ENCODE data around the gene CIAO2A.

CIAO2A gene

DNA sequence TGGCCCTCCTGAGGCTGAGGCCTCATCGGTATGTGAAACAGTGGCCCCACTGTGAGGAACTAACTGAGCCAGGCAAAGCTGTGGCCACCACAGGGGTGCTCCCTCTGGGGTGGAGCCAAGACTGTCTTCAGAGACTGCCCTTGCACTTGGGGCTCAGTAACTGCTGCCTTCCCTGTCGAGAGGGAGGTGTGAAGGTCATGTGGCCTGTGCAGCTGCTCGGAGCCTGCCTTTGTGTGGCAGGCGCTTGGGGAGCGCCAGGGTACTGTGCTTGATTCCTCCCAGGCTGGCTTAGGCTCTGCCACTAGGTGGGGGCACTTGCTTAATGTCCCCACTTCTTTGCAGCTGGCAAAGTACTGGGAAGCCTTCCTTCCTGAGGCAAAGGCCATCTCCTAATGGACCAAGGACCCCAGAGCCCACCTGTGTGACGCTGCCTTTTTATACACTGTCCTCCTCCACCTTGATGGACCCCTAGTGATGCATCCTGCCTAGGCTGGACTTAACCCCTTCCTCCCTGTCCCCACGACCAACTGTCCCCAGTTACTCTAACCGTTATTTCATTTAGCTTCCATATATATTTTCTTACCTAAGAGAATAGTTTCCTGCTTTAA is 43.7 kb upstream of the CIAO2A start:
- DNase-seq, result no peak
- Histone ChIP-seq H2AFZ (ENCODE audit: insufficient read depth, low read length, poor library complexity) (no peak overlapping the region), H3K9me3 (ENCODE audit: insufficient read depth, low read depth, low read length) (no peaks in the 10 kb centered on the region), H2BK120ac (ENCODE audit: insufficient read depth, low read length, poor library complexity) (no peak overlapping the region), H4K12ac (ENCODE audit: low read depth, low read length) (no peak overlapping the region), H3K27me3 (ENCODE audit: insufficient read depth, low read length) (no peaks in the 10 kb centered on the region), H2BK12ac (ENCODE audit: low read length) (no peak overlapping the region), H4K8ac (ENCODE audit: low read depth, low read length) (no peak overlapping the region), H2BK5ac (ENCODE audit: low read depth, low read length, poor library complexity) (no peak overlapping the region), H4K91ac (ENCODE audit: low read depth, low read length) (no peak overlapping the region), H3K4me3 (ENCODE audit: low read depth, low read length) (peak overlapping the region; percentile 27), H3K4me2 (ENCODE audit: low read length) (no peak overlapping the region), H3K4ac (ENCODE audit: low read depth, low read length) (no peak overlapping the region), H3K9ac (ENCODE audit: low read length) (no peak overlapping the region), H3K79me1 (ENCODE audit: low read length) (no peaks in the 10 kb centered on the region), H3K36me3 (ENCODE audit: control insufficient read depth in 1 of 2, insufficient read depth in 2 of 2, low read length in 2 of 2) (peaks cover 38 to 56% of the 10 kb centered on the region in 2 experiments), H3K23ac (ENCODE audit: low read length) (no peak overlapping the region), H3K18ac (ENCODE audit: low read length) (no peak overlapping the region), H3K14ac (ENCODE audit: low read length) (no peak overlapping the region), H2AK5ac (ENCODE audit: low read length) (no peak overlapping the region), H3K4me1 (ENCODE audit: control insufficient read depth in 1 of 2, insufficient read depth in 2 of 2, low read length in 2 of 2) (no peaks in the 10 kb centered on the region), H3K27ac (ENCODE audit: low read depth, low read length) (no peak overlapping the region), H3K79me2 (ENCODE audit: control insufficient read depth, insufficient read depth, low read length, poor library complexity) (no peaks in the 10 kb centered on the region)
- no CpG with 5 or more reads among the region's 8 CpGs for WGBS (ENCODE audit: extremely low coverage, insufficient coverage, insufficient read length)

- H2BK12ac ChIP-seq (ENCODE audit: low read length), result no peak overlapping the region
- no peak overlapping the region for H3K4ac ChIP-seq (ENCODE audit: low read depth, low read length)
- no peak for DNase-seq
- H3K18ac ChIP-seq (ENCODE audit: low read length), result no peak overlapping the region
- H3K27ac ChIP-seq (ENCODE audit: low read depth, low read length), result no peak overlapping the region
- no peak overlapping the region for H3K23ac ChIP-seq (ENCODE audit: low read length)
- H3K79me1 ChIP-seq (ENCODE audit: low read length), result no peaks in the 10 kb centered on the region
- H2BK5ac ChIP-seq (ENCODE audit: low read depth, low read length, poor library complexity), result no peak overlapping the region
- WGBS (ENCODE audit: extremely low coverage, insufficient coverage, insufficient read length), result no CpG with 5 or more reads among the region's 7 CpGs
- H2AK5ac ChIP-seq (ENCODE audit: low read length), result no peak overlapping the region
- no peak overlapping the region for H2BK120ac ChIP-seq (ENCODE audit: insufficient read depth, low read length, poor library complexity)
- no peaks in the 10 kb centered on the region for H3K4me1 ChIP-seq (ENCODE audit: control insufficient read depth in 1 of 2, insufficient read depth in 2 of 2, low read length in 2 of 2)
- no peak overlapping the region for H4K8ac ChIP-seq (ENCODE audit: low read depth, low read length)
- H3K14ac ChIP-seq (ENCODE audit: low read length), result no peak overlapping the region
- no peak overlapping the region for H4K91ac ChIP-seq (ENCODE audit: low read depth, low read length)
- H3K9ac ChIP-seq (ENCODE audit: low read length), result no peak overlapping the region
- no peak overlapping the region for H2AFZ ChIP-seq (ENCODE audit: insufficient read depth, low read length, poor library complexity)
- no peaks in the 10 kb centered on the region for H3K27me3 ChIP-seq (ENCODE audit: insufficient read depth, low read length)
- H3K4me2 ChIP-seq (ENCODE audit: low read length), result no peak overlapping the region
- peaks cover 41 to 61% of the 10 kb centered on the region in 2 experiments for H3K36me3 ChIP-seq (ENCODE audit: control insufficient read depth in 1 of 2, insufficient read depth in 2 of 2, low read length in 2 of 2)
- no peaks in the 10 kb centered on the region for H3K79me2 ChIP-seq (ENCODE audit: control insufficient read depth, insufficient read depth, low read length, poor library complexity)
- no peaks in the 10 kb centered on the region for H3K9me3 ChIP-seq (ENCODE audit: insufficient read depth, low read depth, low read length)
- no peak overlapping the region for H4K12ac ChIP-seq (ENCODE audit: low read depth, low read length)
- H3K4me3 ChIP-seq (ENCODE audit: low read depth, low read length), result no peak overlapping the region
Measured at GRCh38 chr15:64136347-64136746, 42.7 kb upstream of the CIAO2A start.

- H3K27ac ChIP-seq (ENCODE audit: low read depth, low read length), result no peak overlapping the region
- H4K91ac ChIP-seq (ENCODE audit: low read depth, low read length), result no peak overlapping the region
- H2BK120ac ChIP-seq (ENCODE audit: insufficient read depth, low read length, poor library complexity), result no peak overlapping the region
- peaks cover 48 to 75% of the 10 kb centered on the region in 2 experiments for H3K36me3 ChIP-seq (ENCODE audit: control insufficient read depth in 1 of 2, insufficient read depth in 2 of 2, low read length in 2 of 2)
- H3K79me2 ChIP-seq (ENCODE audit: control insufficient read depth, insufficient read depth, low read length, poor library complexity), result no peaks in the 10 kb centered on the region
- no peak overlapping the region for H2AK5ac ChIP-seq (ENCODE audit: low read length)
- no CpG with 5 or more reads among the region's 9 CpGs for WGBS (ENCODE audit: extremely low coverage, insufficient coverage, insufficient read length)
- DNase-seq, result no peak
- no peak overlapping the region for H2AFZ ChIP-seq (ENCODE audit: insufficient read depth, low read length, poor library complexity)
- H3K4me3 ChIP-seq (ENCODE audit: low read depth, low read length), result no peak overlapping the region
- no peak overlapping the region for H4K8ac ChIP-seq (ENCODE audit: low read depth, low read length)
- H3K9ac ChIP-seq (ENCODE audit: low read length), result no peak overlapping the region
- H3K4me2 ChIP-seq (ENCODE audit: low read length), result no peak overlapping the region
- no peak overlapping the region for H3K23ac ChIP-seq (ENCODE audit: low read length)
- no peak overlapping the region for H2BK12ac ChIP-seq (ENCODE audit: low read length)
- no peak overlapping the region for H2BK5ac ChIP-seq (ENCODE audit: low read depth, low read length, poor library complexity)
- no peak overlapping the region for H3K14ac ChIP-seq (ENCODE audit: low read length)
- H3K27me3 ChIP-seq (ENCODE audit: insufficient read depth, low read length), result no peaks in the 10 kb centered on the region
- H3K4me1 ChIP-seq (ENCODE audit: control insufficient read depth in 1 of 2, insufficient read depth in 2 of 2, low read length in 2 of 2), result no peaks in the 10 kb centered on the region
- H3K9me3 ChIP-seq (ENCODE audit: insufficient read depth, low read depth, low read length), result no peaks in the 10 kb centered on the region
- no peak overlapping the region for H4K12ac ChIP-seq (ENCODE audit: low read depth, low read length)
- H3K4ac ChIP-seq (ENCODE audit: low read depth, low read length), result no peak overlapping the region
- no peaks in the 10 kb centered on the region for H3K79me1 ChIP-seq (ENCODE audit: low read length)
- no peak overlapping the region for H3K18ac ChIP-seq (ENCODE audit: low read length)
Measured at GRCh38 chr15:64134345-64134829, 40.7 kb upstream of the CIAO2A start.

DNA sequence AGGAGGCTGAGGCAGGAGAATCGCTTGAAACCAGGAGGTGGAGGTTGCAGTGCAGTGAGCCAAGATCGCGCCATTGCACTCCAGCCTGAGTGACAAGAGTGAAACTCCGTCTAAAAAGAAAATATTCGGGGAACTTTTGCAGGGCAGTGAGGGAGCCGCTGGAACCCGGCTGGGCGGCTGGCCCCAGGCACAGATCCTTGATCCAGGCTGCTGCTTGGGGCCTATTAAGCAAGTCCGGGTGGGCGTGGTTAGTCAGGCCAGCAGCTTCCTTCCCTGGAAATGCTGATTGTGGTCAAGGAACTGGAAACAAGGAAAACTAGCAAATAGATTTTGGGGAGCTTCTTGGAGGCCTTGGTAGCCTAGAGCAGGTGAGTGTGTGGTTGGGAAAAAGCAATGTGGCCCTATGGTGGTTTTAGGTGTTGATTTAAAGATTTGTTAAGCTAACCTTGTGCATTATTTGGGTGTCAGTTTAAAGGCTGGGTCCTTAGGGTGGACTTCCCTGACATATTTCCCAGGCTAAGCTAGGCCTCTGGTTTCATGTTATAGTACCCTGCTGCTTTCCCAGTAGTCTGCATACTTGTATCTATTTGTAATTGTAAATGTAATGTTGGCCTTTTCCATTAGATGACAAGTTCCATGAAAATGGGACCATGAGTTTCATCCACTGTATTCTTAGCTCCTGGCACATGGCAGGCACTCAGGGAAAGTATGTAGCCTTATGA is 40.1 kb upstream of the CIAO2A start:
- no peak overlapping the region for H2BK120ac ChIP-seq (ENCODE audit: insufficient read depth, low read length, poor library complexity)
- no peak overlapping the region for H3K4me2 ChIP-seq (ENCODE audit: low read length)
- H2AK5ac ChIP-seq (ENCODE audit: low read length), result no peak overlapping the region
- H3K18ac ChIP-seq (ENCODE audit: low read length), result no peak overlapping the region
- H3K27me3 ChIP-seq (ENCODE audit: insufficient read depth, low read length), result no peaks in the 10 kb centered on the region
- H3K79me2 ChIP-seq (ENCODE audit: control insufficient read depth, insufficient read depth, low read length, poor library complexity), result no peaks in the 10 kb centered on the region
- H2BK12ac ChIP-seq (ENCODE audit: low read length), result no peak overlapping the region
- H3K23ac ChIP-seq (ENCODE audit: low read length), result no peak overlapping the region
- peak in 1 of 2 donors; percentile 21 for DNase-seq
- H3K79me1 ChIP-seq (ENCODE audit: low read length), result no peaks in the 10 kb centered on the region
- H3K36me3 ChIP-seq (ENCODE audit: control insufficient read depth in 1 of 2, insufficient read depth in 2 of 2, low read length in 2 of 2), result peaks cover 48 to 75% of the 10 kb centered on the region in 2 experiments
- no peak overlapping the region for H4K12ac ChIP-seq (ENCODE audit: low read depth, low read length)
- H3K4ac ChIP-seq (ENCODE audit: low read depth, low read length), result no peak overlapping the region
- H2BK5ac ChIP-seq (ENCODE audit: low read depth, low read length, poor library complexity), result no peak overlapping the region
- H4K91ac ChIP-seq (ENCODE audit: low read depth, low read length), result no peak overlapping the region
- H3K14ac ChIP-seq (ENCODE audit: low read length), result no peak overlapping the region
- no peak overlapping the region for H3K27ac ChIP-seq (ENCODE audit: low read depth, low read length)
- no CpG with 5 or more reads among the region's 10 CpGs for WGBS (ENCODE audit: extremely low coverage, insufficient coverage, insufficient read length)
- no peak overlapping the region for H3K4me3 ChIP-seq (ENCODE audit: low read depth, low read length)
- H3K4me1 ChIP-seq (ENCODE audit: control insufficient read depth in 1 of 2, insufficient read depth in 2 of 2, low read length in 2 of 2), result no peaks in the 10 kb centered on the region
- no peak overlapping the region for H4K8ac ChIP-seq (ENCODE audit: low read depth, low read length)
- no peak overlapping the region for H2AFZ ChIP-seq (ENCODE audit: insufficient read depth, low read length, poor library complexity)
- no peak overlapping the region for H3K9ac ChIP-seq (ENCODE audit: low read length)
- no peaks in the 10 kb centered on the region for H3K9me3 ChIP-seq (ENCODE audit: insufficient read depth, low read depth, low read length)

Measured in trophoblast cell (in vitro differentiated cells and primary cell).